Epidermal melanocyte (primary cell): ENCODE measurements around the gene NAPA.

Source experiments
- DNase-seq: peaks from one replicate; pipeline ENCODE4 v3.0.0; 2011; ENCODE audit warnings: low spot score; ENCODE audit not compliant: insufficient read length

The NAPA gene

GRCh38 chr19:47523473-47523872 is 8.6 kb upstream of the NAPA start:
- DNase-seq = no peak

GRCh38 chr19:47521473-47522180 is 6.8 kb upstream of the NAPA start:
- no peak for DNase-seq

GRCh38 chr19:47520839-47521238 is 6.0 kb upstream of the NAPA start:
- DNase-seq = no peak

- DNase-seq = no peak
Observed at GRCh38 chr19:47520343-47520806, 5.5 kb upstream of the NAPA start.

- DNase-seq = no peak
Observed at GRCh38 chr19:47518854-47519253, 4.0 kb upstream of the NAPA start.

- no peak for DNase-seq
Observed at GRCh38 chr19:47518139-47518538, 3.3 kb upstream of the NAPA start.

GRCh38 chr19:47514151-47514868 is 553 bp downstream of the NAPA start:
- DNase-seq = no peak

- no peak for DNase-seq
Observed at GRCh38 chr19:47512948-47513319, 1.9 kb downstream of the NAPA start.

- DNase-seq = no peak
Observed at GRCh38 chr19:47512183-47512947, 2.5 kb downstream of the NAPA start.

GRCh38 chr19:47511681-47512080 is 3.2 kb downstream of the NAPA start:
- no peak for DNase-seq

GRCh38 chr19:47511128-47511517 is 3.7 kb downstream of the NAPA start:
- no peak for DNase-seq

- no peak for DNase-seq
Observed at GRCh38 chr19:47510516-47511127, 4.2 kb downstream of the NAPA start.

GRCh38 chr19:47509973-47510372 is 4.9 kb downstream of the NAPA start:
- DNase-seq = no peak

GRCh38 chr19:47509170-47509847 is 5.6 kb downstream of the NAPA start:
- no peak for DNase-seq

- DNase-seq = no peak
Observed at GRCh38 chr19:47508721-47509120, 6.1 kb downstream of the NAPA start.

GRCh38 chr19:47507924-47508553 is 6.8 kb downstream of the NAPA start:
- no peak for DNase-seq

GRCh38 chr19:47507012-47507411 is 7.9 kb downstream of the NAPA start:
- no peak for DNase-seq

- DNase-seq = no peak
Observed at GRCh38 chr19:47506459-47506858, 8.4 kb downstream of the NAPA start.

GRCh38 chr19:47505506-47505905 is 9.4 kb downstream of the NAPA start:
- DNase-seq = peak; percentile 10

- DNase-seq = no peak
Observed at GRCh38 chr19:47503826-47504150, 11.1 kb downstream of the NAPA start.
